Measurements from ENCODE around the gene HEATR5B.
A peak's percentile ranks its signal among the peaks of the same experiment; 100 is the strongest.

Gene HEATR5B

DNA sequence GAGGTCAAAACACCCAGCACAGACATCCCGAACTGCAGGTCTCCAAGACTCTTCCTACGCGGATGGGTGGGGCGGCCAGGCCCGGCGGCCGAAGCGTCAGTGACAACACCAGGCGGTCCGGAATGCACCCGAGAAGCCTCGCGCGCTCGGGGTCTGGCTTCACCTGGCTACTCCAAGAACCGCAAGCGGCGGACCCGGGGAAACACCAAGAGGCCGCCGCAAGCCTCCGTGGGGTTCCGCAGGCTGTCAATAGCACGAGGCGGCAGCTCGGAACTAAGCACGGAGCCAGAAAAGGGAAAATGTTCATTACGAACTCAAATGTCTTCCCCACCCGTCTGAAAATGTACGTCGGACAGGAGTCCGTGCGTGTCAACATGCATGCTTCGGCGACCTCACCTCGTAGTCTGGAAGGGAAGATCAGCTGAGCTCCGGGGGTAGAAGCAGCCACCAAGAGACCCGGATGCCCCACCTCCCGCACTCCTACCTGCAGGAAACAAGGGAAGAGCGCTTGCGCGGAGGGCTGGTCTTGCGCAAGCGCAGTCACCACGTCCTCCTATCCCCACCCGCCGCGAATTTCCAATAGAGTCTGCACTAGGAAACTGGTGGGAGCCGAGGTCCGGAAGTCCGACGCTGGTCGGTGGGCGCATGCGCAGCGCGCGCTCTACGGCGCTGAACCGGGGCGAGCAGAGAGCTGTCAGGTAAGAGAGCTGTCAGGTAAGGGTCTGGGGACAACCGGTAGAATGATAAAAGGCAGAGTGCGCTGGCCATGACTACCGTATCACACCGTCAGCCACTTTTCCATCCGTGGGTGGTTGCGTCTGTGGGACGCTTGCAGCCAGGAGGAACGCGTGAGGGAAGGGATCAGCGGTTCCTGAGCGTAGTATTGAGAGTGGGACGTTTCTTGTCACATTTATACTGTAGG, at the start of gene HEATR5B, which contains the start of gene GPATCH11:
Gene HEATR5B, minus strand, starts transcription at position 500 of the 922 bp plus-strand sequence. CDS start 958 bp downstream, outside the sequence.
Gene GPATCH11, plus strand, starts transcription at position 646 of the 922 bp plus-strand sequence. CDS start 3,864 bp downstream, outside the sequence.
- DNase-seq (ENCODE audit: low read depth in 2 of 2): peak; percentile 90

DNA sequence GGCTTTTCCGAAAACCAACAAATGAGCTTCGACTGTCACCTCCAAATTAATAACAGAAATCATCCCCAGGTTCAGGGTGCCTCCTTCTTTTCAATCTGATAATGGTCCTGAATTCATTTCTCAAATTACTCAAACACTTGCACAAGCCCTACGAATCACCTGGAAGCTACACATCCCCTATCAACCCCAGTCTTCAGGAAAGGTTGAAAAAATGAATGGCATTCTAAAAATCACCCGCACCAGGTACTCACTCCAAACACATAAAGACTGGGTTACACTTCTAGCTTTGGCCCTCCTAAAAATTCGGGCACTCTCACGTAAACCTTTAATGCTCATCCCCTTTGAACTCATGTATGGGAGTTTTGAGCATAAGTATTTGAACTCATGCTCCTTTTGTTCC, 48.7 kb upstream of the HEATR5B start:
- DNase-seq (ENCODE audit: low read depth in 2 of 2): no peak

DNA sequence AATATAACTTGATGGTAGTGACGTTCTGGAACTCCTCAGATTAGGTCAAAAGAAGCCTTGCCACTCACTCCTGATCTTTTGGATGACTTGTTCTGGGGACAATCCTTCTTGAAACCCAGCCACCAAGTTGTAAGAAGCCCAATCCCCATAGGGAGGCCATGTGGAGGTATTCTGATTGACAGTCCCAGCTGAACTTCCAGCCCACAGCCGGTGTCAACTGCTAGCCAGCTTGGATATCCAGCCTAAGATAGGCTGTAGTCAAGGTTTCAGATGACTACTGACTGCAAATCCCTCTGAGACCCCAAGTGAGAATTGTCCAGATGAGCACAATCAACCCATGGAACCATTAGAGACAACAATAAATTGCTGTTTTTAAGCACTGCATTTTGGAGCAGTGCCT, 41.2 kb upstream of the HEATR5B start:
- no peak for DNase-seq (ENCODE audit: low read depth in 2 of 2)

- no peak for DNase-seq (ENCODE audit: low read depth in 2 of 2)
These were observed 35.0 kb upstream of the HEATR5B start for GRCh38 chr2:37119157-37119556.

DNA sequence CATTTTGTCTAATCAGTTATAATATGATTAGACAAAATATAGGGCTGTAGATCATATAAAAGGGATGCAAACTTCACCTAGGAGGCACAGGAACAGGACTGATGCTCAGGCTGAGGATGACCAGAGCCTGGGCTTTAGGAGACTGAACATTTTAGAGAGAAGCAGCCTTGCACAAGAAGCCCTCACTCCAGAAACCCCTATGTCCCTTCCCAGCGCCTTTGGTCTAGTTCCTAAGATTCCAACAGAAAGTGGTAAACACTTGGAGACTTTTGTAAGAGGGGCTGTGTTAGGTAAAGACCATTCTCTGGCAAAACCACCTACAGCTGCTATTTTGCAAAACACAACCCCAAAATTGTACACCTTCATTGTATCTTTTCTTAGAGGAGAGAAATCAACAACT, 33.4 kb upstream of the HEATR5B start:
- DNase-seq (ENCODE audit: low read depth in 2 of 2): no peak

GRCh38 chr2:37111958-37112357, 27.8 kb upstream of the HEATR5B start:
- DNase-seq (ENCODE audit: low read depth in 2 of 2): no peak

- DNase-seq (ENCODE audit: low read depth in 2 of 2): no peak
These were observed 26.4 kb upstream of the HEATR5B start for GRCh38 chr2:37110306-37111212.

- no peak for DNase-seq (ENCODE audit: low read depth in 2 of 2)
These were observed 25.4 kb upstream of the HEATR5B start for GRCh38 chr2:37109523-37109922.

- DNase-seq (ENCODE audit: low read depth in 2 of 2): no peak
These were observed 21.0 kb upstream of the HEATR5B start for GRCh38 chr2:37105150-37105549.

DNA sequence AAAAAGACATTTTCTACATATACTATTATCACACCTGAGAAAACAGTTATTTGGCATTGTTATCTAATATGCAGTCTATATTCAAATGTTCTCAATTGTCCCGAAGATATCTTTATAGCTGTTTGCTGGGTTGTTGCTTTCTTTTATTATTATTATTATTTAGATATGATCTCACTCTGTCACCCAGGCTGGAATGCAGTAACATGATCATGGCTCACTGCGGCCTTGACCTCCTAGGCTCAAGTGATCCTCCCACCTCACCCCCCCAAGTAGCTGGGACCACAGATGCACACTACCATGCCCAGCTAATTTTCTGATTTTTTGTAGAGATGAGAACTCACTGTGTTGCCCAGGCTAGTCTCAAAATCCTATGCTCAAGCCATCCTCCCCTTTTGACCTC, 20.0 kb upstream of the HEATR5B start:
- no peak for DNase-seq (ENCODE audit: low read depth in 2 of 2)

GRCh38 chr2:37102588-37102987, 18.4 kb upstream of the HEATR5B start:
- DNase-seq (ENCODE audit: low read depth in 2 of 2): no peak

- DNase-seq (ENCODE audit: low read depth in 2 of 2): no peak
These were observed 15.9 kb upstream of the HEATR5B start for GRCh38 chr2:37100054-37100453.

GRCh38 chr2:37098416-37099118, 14.4 kb upstream of the HEATR5B start:
- DNase-seq (ENCODE audit: low read depth in 2 of 2): no peak

DNA sequence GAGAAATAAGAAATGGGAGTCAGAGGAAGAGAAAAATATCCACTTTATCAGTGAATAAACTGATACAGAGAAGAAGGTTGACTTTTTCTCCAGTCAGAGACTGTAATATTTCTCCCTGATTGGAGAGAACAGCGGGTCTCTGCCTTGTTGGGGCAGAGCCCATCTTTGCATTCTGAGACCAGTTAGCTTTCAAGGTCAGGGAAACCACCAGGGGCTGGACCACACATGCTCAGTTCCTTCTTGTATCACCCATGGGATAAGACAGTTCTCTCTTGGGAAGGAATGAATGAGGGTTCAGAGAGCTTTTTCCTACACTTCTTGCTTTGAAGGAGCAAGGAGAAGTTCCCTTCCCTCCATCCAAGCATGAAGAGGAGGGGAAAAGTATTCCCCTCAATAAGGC, 12.4 kb upstream of the HEATR5B start:
- DNase-seq (ENCODE audit: low read depth in 2 of 2): no peak

- DNase-seq (ENCODE audit: low read depth in 2 of 2): no peak
These were observed 7.7 kb upstream of the HEATR5B start for GRCh38 chr2:37091873-37092272.

GRCh38 chr2:37090019-37090477, 5.9 kb upstream of the HEATR5B start:
- no peak for DNase-seq (ENCODE audit: low read depth in 2 of 2)

GRCh38 chr2:37085731-37086147, 1.6 kb upstream of the HEATR5B start:
- DNase-seq (ENCODE audit: low read depth in 2 of 2): no peak

- no peak for DNase-seq (ENCODE audit: low read depth in 2 of 2)
These were observed 625 bp upstream of the HEATR5B start for GRCh38 chr2:37084797-37085196.

DNA sequence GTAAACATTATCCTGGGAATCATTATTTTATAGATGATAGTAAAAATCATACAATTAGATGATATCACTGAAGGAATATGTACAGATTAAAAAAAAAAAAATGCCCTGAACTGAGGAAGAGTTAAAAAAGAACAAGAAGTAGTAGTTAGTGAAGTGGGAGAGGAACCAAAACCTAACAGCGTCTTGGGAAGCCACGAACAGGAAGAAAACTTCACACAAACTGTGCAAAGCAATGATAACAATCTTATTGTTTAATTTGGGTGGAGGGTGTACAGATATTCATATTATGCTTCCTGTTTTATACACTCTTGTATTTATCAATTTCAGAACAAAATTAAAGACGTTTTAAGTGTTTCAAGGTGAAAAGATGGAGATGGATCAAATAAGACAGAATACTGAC, 3.5 kb downstream of the HEATR5B start:
- DNase-seq (ENCODE audit: low read depth in 2 of 2): no peak

DNA sequence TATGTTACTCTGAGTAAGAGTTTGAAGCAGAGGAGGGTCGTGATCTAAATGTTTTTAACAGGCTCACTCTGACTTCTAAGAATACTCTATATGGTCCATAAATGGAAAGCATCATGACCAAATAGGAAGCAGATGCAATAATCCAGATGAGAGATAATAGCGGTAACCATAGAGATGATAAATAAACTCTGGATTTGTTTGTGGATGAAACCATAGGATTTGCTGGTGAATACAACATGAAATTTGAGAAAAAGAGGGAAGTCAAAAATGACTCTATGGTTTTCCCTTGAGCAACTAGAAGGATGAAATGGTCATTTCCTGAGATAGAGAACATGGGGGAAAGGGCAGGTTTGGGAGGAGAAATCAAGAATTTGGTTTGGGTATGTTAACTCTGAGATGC, 3.9 kb downstream of the HEATR5B start:
- DNase-seq (ENCODE audit: low read depth in 2 of 2): no peak

- DNase-seq (ENCODE audit: low read depth in 2 of 2): no peak
These were observed 13.2 kb downstream of the HEATR5B start for GRCh38 chr2:37070931-37071330.

- no peak for DNase-seq (ENCODE audit: low read depth in 2 of 2)
These were observed 15.5 kb downstream of the HEATR5B start for GRCh38 chr2:37068686-37069085.

Data from stimulated activated CD4-positive, alpha-beta T cell treated with anti-CD3 and anti-CD28 coated beads, Interleukin-15, amount 100 ng/mL, for 48 hours (primary cell).